ENCODE results near the gene CFAP97D2. TPM values are rescaled to one million over a fixed set of nuclear protein-coding genes. Genes with fewer than 3 reads are reported as not detected.
"Not testable (repeated sequence)": the region's sequence is repeated elsewhere in the genome, so short reads cannot be mapped to it uniquely, and the experiment has no call there.

The CFAP97D2 gene
- total RNA-seq, 2 donors from 2014 or later, result not detected

- no peak for DNase-seq
- intact Hi-C loops (cut with DNase I, micrococcal nuclease), result loop anchor here in 1 of 2 donors (2.0 kb wide), 1 partner anchor 275 kb away; no protein-coding TSS in a partner anchor
- ATAC-seq, result no peak
Measured at GRCh38 chr13:114226088-114226487, 47.0 kb downstream of the CFAP97D2 start.

GRCh38 chr13:114226699-114227323 lies 47.8 kb downstream of the CFAP97D2 start:
- ATAC-seq, result peak; percentile 96
- intact Hi-C loops (cut with DNase I, micrococcal nuclease), result loop anchor here in 1 of 2 donors (2.0 kb wide), 1 partner anchor 276 kb away; no protein-coding TSS in a partner anchor
- peak; percentile 72 to 92 for DNase-seq

- intact Hi-C loops (cut with DNase I, micrococcal nuclease), result loop anchor here in 1 of 2 donors (2.0 kb wide), 1 partner anchor 277 kb away; no protein-coding TSS in a partner anchor
- no peak for DNase-seq
- ATAC-seq, result no peak
Measured at GRCh38 chr13:114227528-114227927, 48.5 kb downstream of the CFAP97D2 start.

- no peak for ATAC-seq
- DNase-seq, result no peak
- intact Hi-C loops (cut with DNase I, micrococcal nuclease), result no loop called here
Measured at GRCh38 chr13:114228176-114228575, 49.1 kb downstream of the CFAP97D2 start.

GRCh38 chr13:114229506-114229905 lies 50.4 kb downstream of the CFAP97D2 start:
- no peak for ATAC-seq
- DNase-seq, result no peak
- intact Hi-C loops (cut with DNase I, micrococcal nuclease), result no loop called here

- intact Hi-C loops (cut with DNase I, micrococcal nuclease), result no loop called here
- DNase-seq (no peak), ATAC-seq (no peak)
Measured at GRCh38 chr13:114230117-114230516, 51.1 kb downstream of the CFAP97D2 start.

GRCh38 chr13:114230575-114230974 lies 51.5 kb downstream of the CFAP97D2 start:
- no peak for DNase-seq
- intact Hi-C loops (cut with DNase I, micrococcal nuclease), result no loop called here
- ATAC-seq, result no peak

GRCh38 chr13:114231886-114232285 lies 52.8 kb downstream of the CFAP97D2 start:
- ATAC-seq (no peak), DNase-seq (no peak)
- intact Hi-C loops (cut with DNase I, micrococcal nuclease), result no loop called here

- DNase-seq (no peak), ATAC-seq (no peak)
- intact Hi-C loops (cut with DNase I, micrococcal nuclease), result no loop called here
Measured at GRCh38 chr13:114234266-114234644, 55.2 kb downstream of the CFAP97D2 start.

- ATAC-seq, result peak; percentile 93
- peak; percentile 94 to 96 for DNase-seq
- intact Hi-C loops (cut with DNase I, micrococcal nuclease), result no loop called here
Measured at GRCh38 chr13:114234645-114235421, 55.8 kb downstream of the CFAP97D2 start, which contains the start of gene CDC16. CDC16 (plus strand) TSS chr13:114234897; CDS start chr13:114235085, 188 bp downstream.

GRCh38 chr13:114235697-114236096 lies 56.6 kb downstream of the CFAP97D2 start:
- DNase-seq, result peak in 1 of 2 donors; percentile 12
- intact Hi-C loops (cut with DNase I, micrococcal nuclease), result no loop called here
- ATAC-seq, result no peak

GRCh38 chr13:114236227-114236626 lies 57.2 kb downstream of the CFAP97D2 start:
- DNase-seq, result no peak
- intact Hi-C loops (cut with DNase I, micrococcal nuclease), result no loop called here
- ATAC-seq, result no peak

- ATAC-seq (no peak), DNase-seq (no peak)
- intact Hi-C loops (cut with DNase I, micrococcal nuclease), result no loop called here
Measured at GRCh38 chr13:114237415-114238112, 58.5 kb downstream of the CFAP97D2 start.

GRCh38 chr13:114241918-114242317 lies 62.9 kb downstream of the CFAP97D2 start:
- no peak for DNase-seq
- ATAC-seq, result no peak
- intact Hi-C loops (cut with DNase I, micrococcal nuclease), result no loop called here

GRCh38 chr13:114243971-114244370 lies 64.9 kb downstream of the CFAP97D2 start:
- no peak for DNase-seq

GRCh38 chr13:114244637-114245036 lies 65.6 kb downstream of the CFAP97D2 start:
- no peak for DNase-seq
- no peak for ATAC-seq
- intact Hi-C loops (cut with DNase I, micrococcal nuclease), result no loop called here

More at GRCh38 chr13:114243971-114244370, 64.9 kb downstream of the CFAP97D2 start:
- intact Hi-C loops (cut with DNase I, micrococcal nuclease), result no loop called here
- no peak for ATAC-seq

GRCh38 chr13:114248011-114248410 lies 69.0 kb downstream of the CFAP97D2 start:
- DNase-seq, result no peak
- no peak for ATAC-seq
- intact Hi-C loops (cut with DNase I, micrococcal nuclease), result no loop called here

- peak; percentile 37 to 56 for DNase-seq
- ATAC-seq, result peak; percentile 94
- intact Hi-C loops (cut with DNase I, micrococcal nuclease), result no loop called here
Measured at GRCh38 chr13:114249077-114249476, 70.0 kb downstream of the CFAP97D2 start.

GRCh38 chr13:114251639-114252440 lies 72.8 kb downstream of the CFAP97D2 start:
- intact Hi-C loops (cut with DNase I, micrococcal nuclease); ATAC-seq; DNase-seq: not testable (repeated sequence)
